HepG2 (cell line): Measurements from ENCODE around the gene FDPS. TPM values are rescaled to one million over a fixed set of nuclear protein-coding genes. Genes with fewer than 3 reads are reported as not detected.

Experiments
- AKAP8 ChIP-seq: sonication (generic); formaldehyde crosslinking; IDR thresholded peaks from 2 replicates; pipeline ENCODE4 v1.5.1; 2020; ENCODE audit warnings: mild to moderate bottlenecking, missing genetic modification reagents
- BORCS8-MEF2B ChIP-seq: sonication (generic); formaldehyde crosslinking; IDR thresholded peaks from 2 replicates; pipeline ENCODE4 v1.8.0; 2022; ENCODE audit warnings: mild to moderate bottlenecking, missing genetic modification reagents
- BRD4 ChIP-seq: sonication (generic); formaldehyde crosslinking; IDR thresholded peaks from 2 replicates; pipeline ENCODE4 v1.4.0; 2020; ENCODE audit warnings: missing genetic modification reagents
- HCFC1 ChIP-seq: fragments of 150-350 bp; IDR thresholded peaks from 2 replicates; pipeline ENCODE4 v1.6.1; 2014; ENCODE audit warnings: low read depth, low read length
- JUN ChIP-seq: sonication (generic); formaldehyde crosslinking; IDR thresholded peaks from 2 replicates; pipeline ENCODE4 v1.4.0; 2020; ENCODE audit warnings: mild to moderate bottlenecking, missing genetic modification reagents
- KAT7 ChIP-seq: IDR thresholded peaks from 2 replicates; pipeline ENCODE4 v1.6.1; 2018; ENCODE audit warnings: borderline replicate concordance, missing compliant biosample characterization
- KLF6 ChIP-seq: IDR thresholded peaks from 2 replicates; pipeline ENCODE4 v1.8.0; 2016; ENCODE audit warnings: missing biosample characterization, missing genetic modification reagents
- NAIF1 ChIP-seq: sonication (generic); formaldehyde crosslinking; IDR thresholded peaks from 2 replicates; pipeline ENCODE4 v1.5.0; 2020; ENCODE audit warnings: mild to moderate bottlenecking, missing genetic modification reagents, borderline replicate concordance
- RBM22 ChIP-seq: fragments of 200-400 bp; formaldehyde crosslinking; optimal IDR thresholded peaks from 2 replicates; pipeline ENCODE3; 2017; ENCODE audit warnings: mild to moderate bottlenecking, low read length, moderate library complexity
- RXRA ChIP-seq: sonication (generic); formaldehyde crosslinking; IDR thresholded peaks from 2 replicates; pipeline ENCODE4 v1.5.1; 2020; ENCODE audit warnings: missing genetic modification reagents
- ZNF350 ChIP-seq: sonication (generic); formaldehyde crosslinking; IDR thresholded peaks from 2 replicates; pipeline ENCODE4 v1.4.0; 2020; ENCODE audit warnings: mild to moderate bottlenecking, low read depth, missing genetic modification reagents, borderline replicate concordance
- ZNF546 ChIP-seq: sonication (generic); formaldehyde crosslinking; conservative IDR thresholded peaks from 2 replicates; pipeline ENCODE4 v1.8.1; 2023; ENCODE audit warnings: mild to moderate bottlenecking, missing genetic modification reagents
- ZNF550 ChIP-seq: sonication (generic); formaldehyde crosslinking; IDR thresholded peaks from 2 replicates; pipeline ENCODE4 v1.4.0; 2020; ENCODE audit warnings: mild to moderate bottlenecking, missing genetic modification reagents, borderline replicate concordance
- ZNF737 ChIP-seq: sonication (generic); formaldehyde crosslinking; IDR thresholded peaks from 2 replicates; pipeline ENCODE4 v1.5.0; 2020; ENCODE audit warnings: missing genetic modification reagents, mild to moderate bottlenecking, borderline replicate concordance
- ZNF75D ChIP-seq: sonication (generic); formaldehyde crosslinking; IDR thresholded peaks from 2 replicates; pipeline ENCODE4 v1.8.1; 2023; ENCODE audit warnings: missing genetic modification reagents, mild to moderate bottlenecking, borderline replicate concordance
- polyA plus RNA-seq, 8 experiments: library from polyadenylated mRNA; depleted of rRNA in 3 of 8; stranded (reverse) in 7 of 8; unstranded in 1 of 8; fragments of >200 nt; fragmentation: Illumina TruSeq in 4 of 8; extraction: Trizol in 4 of 8; gene quantifications; 2 replicates each; pipeline versions ENCODE4 v1.2.1 to v1.2.3, GENCODE V29; 2011 to 2016; ENCODE audit warnings: low read depth in 4 of 8, missing spikeins in 1 of 8, mixed read lengths in 1 of 8; ENCODE audit not compliant: insufficient read depth in 1 of 8
- total RNA-seq, 5 experiments: library from RNA; depleted of rRNA; stranded (reverse); fragments of >200 nt; fragmentation: Illumina TruSeq; extraction: Trizol; gene quantifications; 2 replicates each; pipeline ENCODE4 v1.2.3, GENCODE V29; 2016; ENCODE audit warnings: low read depth in 1 of 5
- TF ChIP-seq, protein P1 (sequence below): sonication (generic); formaldehyde crosslinking; IDR thresholded peaks from 2 replicates; pipeline ENCODE4 v1.5.0; 2020; ENCODE audit warnings: missing genetic modification reagents, mild to moderate bottlenecking, borderline replicate concordance
- TF ChIP-seq, protein P2 (sequence below): sonication (generic); formaldehyde crosslinking; conservative IDR thresholded peaks from 2 replicates; pipeline ENCODE4 v1.4.0; 2020; ENCODE audit warnings: mild to moderate bottlenecking, missing genetic modification reagents, moderate library complexity
- TF ChIP-seq, protein P3 (sequence below): sonication (generic); formaldehyde crosslinking; IDR thresholded peaks from 2 replicates; pipeline ENCODE4 v1.4.0; 2020; ENCODE audit warnings: missing genetic modification reagents
- TF ChIP-seq, protein P4 (sequence below): sonication (generic); formaldehyde crosslinking; IDR thresholded peaks from 2 replicates; pipeline ENCODE4 v1.4.0; 2020; ENCODE audit warnings: missing genetic modification reagents; ENCODE audit errors: not compliant biosample characterization

The FDPS gene
- total and polyA plus RNA-seq, 2 of the 13 experiments (the other 11 are each of a cell fraction or from before 2014, with no cell fraction given): 264 to 519 TPM

DNA sequence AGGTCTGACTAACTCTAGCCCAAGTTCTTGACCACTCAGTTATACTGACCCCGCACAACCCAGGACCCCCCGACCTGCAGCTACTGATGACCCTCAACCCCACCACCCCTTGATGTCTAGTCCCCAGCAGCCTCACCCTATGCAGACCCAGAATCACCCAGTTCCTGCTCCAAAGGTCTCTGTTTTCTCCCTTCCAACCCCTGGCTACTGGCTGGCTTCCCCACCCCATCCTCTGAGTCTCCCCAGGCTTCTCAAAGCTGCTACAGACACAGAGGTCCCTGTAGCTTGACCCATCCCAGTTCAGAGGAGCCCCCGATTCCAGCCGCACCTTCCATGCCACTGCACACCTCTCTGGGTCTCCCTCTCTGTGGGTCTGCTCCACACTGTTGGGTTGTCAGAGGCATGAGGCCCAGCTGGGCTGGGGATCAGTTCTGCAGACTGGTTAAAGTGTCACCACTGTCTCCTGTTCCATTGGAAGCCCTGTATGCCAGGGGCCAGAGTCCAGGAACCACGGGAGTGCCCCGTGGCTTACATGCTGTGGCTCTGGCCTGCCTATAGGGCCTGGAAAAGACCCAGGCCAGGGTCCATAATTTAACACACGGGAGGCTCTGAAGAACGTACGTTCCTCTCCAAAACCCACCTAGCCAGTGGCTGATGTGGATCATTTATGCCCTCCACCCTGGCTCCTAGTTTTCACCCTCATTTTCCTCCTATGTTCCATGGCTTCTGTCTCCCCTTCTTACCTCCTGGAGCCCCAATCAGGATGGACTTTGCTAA lies 7.9 kb upstream of the FDPS start (continued):
- TF ChIP-seq, protein P1, sequence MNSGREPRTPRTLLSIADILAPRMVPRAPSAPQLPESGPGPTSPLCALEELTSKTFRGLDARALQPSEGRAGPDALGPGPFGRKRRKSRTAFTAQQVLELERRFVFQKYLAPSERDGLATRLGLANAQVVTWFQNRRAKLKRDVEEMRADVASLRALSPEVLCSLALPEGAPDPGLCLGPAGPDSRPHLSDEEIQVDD (CRISPR knock-in tag): peak; percentile 89; the same call in 1 of the 2 replicates
- TF ChIP-seq ZNF75D (CRISPR knock-in tag) (no peak), NAIF1 (no peak), KLF6 (CRISPR knock-in tag) (0 out of 2 replicates have a peak, but pooled peaks have one; percentile 29), BORCS8-MEF2B (CRISPR knock-in tag) (peak; percentile 85), ZNF350 (CRISPR knock-in tag) (peak; percentile 83; the same call in 1 of the 2 replicates), RXRA (CRISPR knock-in tag) (peak; percentile 78), ZNF546 (no peak), HCFC1 (no peak), BRD4 (CRISPR knock-in tag) (peak; percentile 76; the same call in 1 of the 2 replicates), RBM22 (no peak), AKAP8 (peak; percentile 80; the same call in 1 of the 2 replicates), ZNF737 (CRISPR knock-in tag) (no peak), KAT7 (0 out of 2 replicates have a peak, but pooled peaks have one; percentile 68), ZNF550 (CRISPR knock-in tag) (no peak), JUN (CRISPR knock-in tag) (peak; percentile 59; the same call in 1 of the 2 replicates)
- TF ChIP-seq, protein P2, sequence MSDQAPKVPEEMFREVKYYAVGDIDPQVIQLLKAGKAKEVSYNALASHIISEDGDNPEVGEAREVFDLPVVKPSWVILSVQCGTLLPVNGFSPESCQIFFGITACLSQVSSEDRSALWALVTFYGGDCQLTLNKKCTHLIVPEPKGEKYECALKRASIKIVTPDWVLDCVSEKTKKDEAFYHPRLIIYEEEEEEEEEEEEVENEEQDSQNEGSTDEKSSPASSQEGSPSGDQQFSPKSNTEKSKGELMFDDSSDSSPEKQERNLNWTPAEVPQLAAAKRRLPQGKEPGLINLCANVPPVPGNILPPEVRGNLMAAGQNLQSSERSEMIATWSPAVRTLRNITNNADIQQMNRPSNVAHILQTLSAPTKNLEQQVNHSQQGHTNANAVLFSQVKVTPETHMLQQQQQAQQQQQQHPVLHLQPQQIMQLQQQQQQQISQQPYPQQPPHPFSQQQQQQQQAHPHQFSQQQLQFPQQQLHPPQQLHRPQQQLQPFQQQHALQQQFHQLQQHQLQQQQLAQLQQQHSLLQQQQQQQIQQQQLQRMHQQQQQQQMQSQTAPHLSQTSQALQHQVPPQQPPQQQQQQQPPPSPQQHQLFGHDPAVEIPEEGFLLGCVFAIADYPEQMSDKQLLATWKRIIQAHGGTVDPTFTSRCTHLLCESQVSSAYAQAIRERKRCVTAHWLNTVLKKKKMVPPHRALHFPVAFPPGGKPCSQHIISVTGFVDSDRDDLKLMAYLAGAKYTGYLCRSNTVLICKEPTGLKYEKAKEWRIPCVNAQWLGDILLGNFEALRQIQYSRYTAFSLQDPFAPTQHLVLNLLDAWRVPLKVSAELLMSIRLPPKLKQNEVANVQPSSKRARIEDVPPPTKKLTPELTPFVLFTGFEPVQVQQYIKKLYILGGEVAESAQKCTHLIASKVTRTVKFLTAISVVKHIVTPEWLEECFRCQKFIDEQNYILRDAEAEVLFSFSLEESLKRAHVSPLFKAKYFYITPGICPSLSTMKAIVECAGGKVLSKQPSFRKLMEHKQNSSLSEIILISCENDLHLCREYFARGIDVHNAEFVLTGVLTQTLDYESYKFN (CRISPR knock-in tag): peak; percentile 97
- TF ChIP-seq, protein P3, sequence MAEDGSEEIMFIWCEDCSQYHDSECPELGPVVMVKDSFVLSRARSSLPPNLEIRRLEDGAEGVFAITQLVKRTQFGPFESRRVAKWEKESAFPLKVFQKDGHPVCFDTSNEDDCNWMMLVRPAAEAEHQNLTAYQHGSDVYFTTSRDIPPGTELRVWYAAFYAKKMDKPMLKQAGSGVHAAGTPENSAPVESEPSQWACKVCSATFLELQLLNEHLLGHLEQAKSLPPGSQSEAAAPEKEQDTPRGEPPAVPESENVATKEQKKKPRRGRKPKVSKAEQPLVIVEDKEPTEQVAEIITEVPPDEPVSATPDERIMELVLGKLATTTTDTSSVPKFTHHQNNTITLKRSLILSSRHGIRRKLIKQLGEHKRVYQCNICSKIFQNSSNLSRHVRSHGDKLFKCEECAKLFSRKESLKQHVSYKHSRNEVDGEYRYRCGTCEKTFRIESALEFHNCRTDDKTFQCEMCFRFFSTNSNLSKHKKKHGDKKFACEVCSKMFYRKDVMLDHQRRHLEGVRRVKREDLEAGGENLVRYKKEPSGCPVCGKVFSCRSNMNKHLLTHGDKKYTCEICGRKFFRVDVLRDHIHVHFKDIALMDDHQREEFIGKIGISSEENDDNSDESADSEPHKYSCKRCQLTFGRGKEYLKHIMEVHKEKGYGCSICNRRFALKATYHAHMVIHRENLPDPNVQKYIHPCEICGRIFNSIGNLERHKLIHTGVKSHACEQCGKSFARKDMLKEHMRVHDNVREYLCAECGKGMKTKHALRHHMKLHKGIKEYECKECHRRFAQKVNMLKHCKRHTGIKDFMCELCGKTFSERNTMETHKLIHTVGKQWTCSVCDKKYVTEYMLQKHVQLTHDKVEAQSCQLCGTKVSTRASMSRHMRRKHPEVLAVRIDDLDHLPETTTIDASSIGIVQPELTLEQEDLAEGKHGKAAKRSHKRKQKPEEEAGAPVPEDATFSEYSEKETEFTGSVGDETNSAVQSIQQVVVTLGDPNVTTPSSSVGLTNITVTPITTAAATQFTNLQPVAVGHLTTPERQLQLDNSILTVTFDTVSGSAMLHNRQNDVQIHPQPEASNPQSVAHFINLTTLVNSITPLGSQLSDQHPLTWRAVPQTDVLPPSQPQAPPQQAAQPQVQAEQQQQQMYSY (CRISPR knock-in tag): peak; percentile 60; the same call in 1 of the 2 replicates
- TF ChIP-seq, protein P4, sequence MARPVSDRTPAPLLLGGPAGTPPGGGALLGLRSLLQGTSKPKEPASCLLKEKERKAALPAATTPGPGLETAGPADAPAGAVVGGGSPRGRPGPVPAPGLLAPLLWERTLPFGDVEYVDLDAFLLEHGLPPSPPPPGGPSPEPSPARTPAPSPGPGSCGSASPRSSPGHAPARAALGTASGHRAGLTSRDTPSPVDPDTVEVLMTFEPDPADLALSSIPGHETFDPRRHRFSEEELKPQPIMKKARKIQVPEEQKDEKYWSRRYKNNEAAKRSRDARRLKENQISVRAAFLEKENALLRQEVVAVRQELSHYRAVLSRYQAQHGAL (CRISPR knock-in tag): no peak
